Measurements from ENCODE around the gene RABL2A.
"Not testable (repeated sequence)": the region's sequence is repeated elsewhere in the genome, so short reads cannot be mapped to it uniquely, and the experiment has no call there.

The RABL2A gene

DNA sequence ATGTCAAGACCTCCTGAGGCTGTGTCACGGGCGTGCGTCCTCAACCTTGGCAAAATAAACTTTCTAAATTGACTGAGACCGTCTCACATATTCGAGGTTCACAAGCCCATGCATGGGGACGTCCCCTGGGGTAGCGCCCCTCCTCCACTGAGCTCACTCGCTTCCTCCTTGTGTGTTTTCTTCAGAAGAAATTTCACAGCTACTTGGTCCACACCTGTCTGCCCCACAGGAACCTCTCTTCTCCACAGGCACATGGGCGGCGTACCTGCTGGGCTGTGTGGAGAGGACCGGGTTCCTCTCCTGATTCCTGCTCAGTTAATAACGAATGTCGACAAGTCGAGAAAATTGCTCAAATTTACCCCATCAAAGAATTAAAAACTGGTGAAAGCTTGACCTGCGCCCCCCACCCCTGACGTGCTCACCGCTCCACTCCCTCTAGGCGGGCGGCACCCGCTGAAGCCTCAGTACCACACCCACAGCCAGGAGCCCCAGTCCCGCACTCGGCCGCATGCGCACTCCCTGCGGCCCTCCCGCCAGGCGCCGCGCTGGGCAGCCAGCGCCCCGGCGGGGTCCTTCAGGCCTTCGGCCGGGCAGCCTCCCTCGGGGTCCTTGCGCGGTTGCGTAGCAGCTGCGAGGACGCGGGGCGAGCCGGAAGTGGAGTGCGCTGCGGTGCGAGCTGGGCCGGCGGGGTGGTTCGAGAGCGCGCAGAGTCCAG, at the start of gene RABL2A:
RABL2A (plus strand) TSS at position 651 of the 715 bp plus-strand sequence. CDS start 1,341 bp downstream, outside the sequence.
- H3K4me3 ChIP-seq (ENCODE audit: low read depth, low read length) = peak within 1 kb of the TSS; percentile 59

DNA sequence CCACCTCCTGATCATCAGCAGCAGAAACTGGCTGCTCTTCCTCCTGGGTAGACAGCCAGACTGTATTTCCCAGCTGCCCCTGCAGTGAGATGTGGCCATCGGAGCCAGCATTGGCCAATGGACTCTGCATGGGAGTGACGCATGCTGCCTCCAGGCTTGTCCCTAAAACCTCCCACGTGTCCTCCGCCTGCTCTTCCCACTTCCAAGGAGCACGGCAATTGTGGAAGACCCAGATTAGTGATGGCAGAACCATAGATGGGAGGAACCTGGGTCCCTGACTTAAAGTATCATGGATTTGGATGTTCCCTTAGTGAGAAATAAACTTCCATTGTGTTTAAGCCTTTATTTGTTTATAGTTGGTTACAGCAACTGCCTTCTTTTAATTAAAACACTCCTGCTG, 48.6 kb upstream of the RABL2A start:
- not testable (repeated sequence) for H3K4me3 ChIP-seq (ENCODE audit: low read depth, low read length)

DNA sequence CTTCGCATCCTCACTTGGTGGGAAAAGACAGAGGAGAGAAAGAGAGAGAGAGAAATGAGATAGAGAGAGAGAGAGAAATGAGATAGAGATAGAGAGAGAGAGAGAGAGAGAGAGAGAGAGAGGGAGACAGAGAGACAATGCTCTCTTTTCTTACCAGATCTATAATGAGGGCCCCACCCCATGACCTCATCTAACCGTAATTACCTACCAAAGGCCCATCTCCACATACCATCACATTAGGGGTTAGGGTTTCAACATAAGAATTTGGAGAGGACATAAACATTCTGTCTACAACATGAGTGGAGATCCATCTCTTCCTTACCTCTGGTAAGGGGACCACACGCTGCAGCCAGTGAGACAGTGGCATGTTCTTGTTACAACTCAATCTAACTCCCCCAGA, 44.6 kb upstream of the RABL2A start:
- not testable (repeated sequence) for H3K4me3 ChIP-seq (ENCODE audit: low read depth, low read length)

DNA sequence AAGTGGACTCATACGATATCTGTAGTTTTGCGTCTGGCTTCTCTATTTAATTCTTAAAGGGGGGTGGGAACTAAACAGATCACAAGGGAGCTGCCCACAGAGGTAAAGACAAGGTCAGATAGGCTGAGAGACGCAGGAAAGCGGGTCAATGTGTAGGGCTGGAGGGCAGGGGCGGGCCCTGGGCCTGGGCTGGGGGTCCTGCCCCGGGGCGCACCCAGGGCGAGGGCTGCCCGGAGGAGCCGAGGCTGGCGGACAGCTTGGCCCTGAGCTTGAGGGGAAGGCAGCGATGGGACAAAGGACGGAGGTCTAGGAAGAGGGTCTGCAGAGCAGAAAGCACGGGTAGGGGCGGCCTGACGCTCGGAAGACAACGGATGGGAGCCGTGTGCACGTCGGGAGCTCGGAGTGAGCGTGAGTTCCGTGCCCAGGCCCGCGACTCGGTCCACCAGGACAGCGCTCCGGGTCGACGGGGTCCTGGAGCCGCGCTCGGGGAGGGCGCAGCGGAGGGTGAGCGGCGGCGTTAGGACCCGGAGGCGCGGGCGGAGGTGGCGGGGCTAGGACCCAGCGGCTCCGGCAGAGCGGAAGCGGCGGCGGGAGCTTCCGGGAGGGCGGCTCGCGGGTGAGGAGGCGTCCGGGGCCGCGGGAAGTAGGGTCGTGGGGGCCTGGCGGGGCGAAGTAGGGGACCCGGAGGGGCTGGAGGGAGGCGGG, 43.4 kb upstream of the RABL2A start:
- H3K4me3 ChIP-seq (ENCODE audit: low read depth, low read length) = peak overlapping the region; percentile 51

DNA sequence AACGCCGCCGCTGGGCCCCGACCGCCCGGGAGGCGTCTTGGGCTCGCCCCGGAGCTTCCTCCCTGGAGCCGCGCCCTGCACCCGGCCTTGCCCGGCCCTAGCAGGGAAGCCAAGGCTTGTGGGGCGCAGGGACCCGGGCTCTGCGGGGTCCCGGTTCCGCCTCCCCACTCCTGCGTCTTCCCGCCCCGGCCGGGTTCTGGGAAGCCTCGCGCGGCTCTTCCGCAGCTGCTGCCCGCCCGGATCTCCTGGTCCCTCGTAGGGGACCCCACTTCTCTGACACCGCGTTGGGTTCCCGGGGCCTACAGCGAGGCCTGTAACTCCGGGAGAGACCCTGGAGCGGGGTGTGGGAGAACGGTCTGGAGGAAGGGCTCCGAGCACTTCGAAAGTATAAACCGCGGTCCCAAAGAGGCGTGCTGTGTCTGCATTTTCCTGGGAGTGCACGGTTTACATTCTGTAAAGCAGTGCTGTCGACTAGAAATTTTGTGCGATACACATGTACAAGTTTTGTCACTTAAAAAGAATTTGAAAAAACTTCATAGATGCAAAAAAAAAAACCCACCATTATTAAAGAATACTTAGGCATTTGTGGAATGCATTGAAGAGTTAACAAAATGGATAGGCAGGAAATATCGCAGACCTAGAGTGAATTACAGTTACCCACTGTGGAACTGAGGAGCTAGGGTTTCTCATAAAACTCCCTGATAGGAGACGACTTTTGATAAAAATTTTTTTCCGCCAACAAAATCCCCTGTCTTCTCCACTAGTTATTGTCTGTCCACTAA, 42.6 kb upstream of the RABL2A start:
- peak overlapping the region; percentile 51 for H3K4me3 ChIP-seq (ENCODE audit: low read depth, low read length)

DNA sequence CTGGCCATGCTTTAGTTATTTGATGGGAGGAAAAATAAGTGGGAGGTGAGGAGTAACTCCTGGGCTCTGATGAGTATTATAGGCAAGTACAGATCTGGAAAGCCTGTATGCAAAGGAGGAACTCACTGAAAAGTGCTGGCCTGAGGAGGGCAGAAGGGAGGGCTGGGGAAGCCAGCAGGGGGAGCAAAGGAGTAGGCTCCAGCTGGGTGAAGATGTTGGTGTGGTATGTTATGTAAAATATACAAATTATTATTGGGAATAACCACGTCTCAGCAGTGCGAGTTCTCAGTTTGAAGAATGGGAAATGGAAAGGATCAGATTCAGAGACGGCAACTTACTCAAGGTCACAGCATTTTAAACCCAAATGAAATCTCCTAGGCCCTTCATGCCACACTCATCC, 39.9 kb upstream of the RABL2A start:
- H3K4me3 ChIP-seq (ENCODE audit: low read depth, low read length) = not testable (repeated sequence)
- TF ChIP-seq, protein P1, sequence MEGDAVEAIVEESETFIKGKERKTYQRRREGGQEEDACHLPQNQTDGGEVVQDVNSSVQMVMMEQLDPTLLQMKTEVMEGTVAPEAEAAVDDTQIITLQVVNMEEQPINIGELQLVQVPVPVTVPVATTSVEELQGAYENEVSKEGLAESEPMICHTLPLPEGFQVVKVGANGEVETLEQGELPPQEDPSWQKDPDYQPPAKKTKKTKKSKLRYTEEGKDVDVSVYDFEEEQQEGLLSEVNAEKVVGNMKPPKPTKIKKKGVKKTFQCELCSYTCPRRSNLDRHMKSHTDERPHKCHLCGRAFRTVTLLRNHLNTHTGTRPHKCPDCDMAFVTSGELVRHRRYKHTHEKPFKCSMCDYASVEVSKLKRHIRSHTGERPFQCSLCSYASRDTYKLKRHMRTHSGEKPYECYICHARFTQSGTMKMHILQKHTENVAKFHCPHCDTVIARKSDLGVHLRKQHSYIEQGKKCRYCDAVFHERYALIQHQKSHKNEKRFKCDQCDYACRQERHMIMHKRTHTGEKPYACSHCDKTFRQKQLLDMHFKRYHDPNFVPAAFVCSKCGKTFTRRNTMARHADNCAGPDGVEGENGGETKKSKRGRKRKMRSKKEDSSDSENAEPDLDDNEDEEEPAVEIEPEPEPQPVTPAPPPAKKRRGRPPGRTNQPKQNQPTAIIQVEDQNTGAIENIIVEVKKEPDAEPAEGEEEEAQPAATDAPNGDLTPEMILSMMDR (IDR thresholded peaks at IDR 0.05; ENCODE audit: low read depth, low read length) = peak; percentile 25; the same call in 1 of the 2 replicates

DNA sequence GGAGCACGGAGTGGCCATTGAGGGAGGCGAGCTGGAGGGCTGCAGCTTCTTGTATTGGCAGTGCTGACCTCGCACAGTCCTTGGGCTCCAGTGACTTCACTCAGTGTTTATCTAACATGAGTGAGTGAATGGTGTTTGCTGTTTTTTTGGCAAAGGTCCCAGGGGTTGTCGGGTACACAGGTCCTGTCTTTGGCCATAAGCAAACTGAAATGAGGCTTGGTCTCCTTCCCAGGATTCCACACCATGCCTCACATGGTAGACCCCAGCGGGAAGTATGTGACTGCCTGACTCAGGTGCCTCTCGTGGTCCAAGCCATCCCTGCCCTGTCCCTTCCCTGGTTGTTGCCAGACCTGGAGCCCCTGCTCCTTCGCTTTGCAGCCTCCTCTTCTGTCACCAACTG, 37.5 kb upstream of the RABL2A start:
- H3K4me3 ChIP-seq (ENCODE audit: low read depth, low read length) = not testable (repeated sequence)

DNA sequence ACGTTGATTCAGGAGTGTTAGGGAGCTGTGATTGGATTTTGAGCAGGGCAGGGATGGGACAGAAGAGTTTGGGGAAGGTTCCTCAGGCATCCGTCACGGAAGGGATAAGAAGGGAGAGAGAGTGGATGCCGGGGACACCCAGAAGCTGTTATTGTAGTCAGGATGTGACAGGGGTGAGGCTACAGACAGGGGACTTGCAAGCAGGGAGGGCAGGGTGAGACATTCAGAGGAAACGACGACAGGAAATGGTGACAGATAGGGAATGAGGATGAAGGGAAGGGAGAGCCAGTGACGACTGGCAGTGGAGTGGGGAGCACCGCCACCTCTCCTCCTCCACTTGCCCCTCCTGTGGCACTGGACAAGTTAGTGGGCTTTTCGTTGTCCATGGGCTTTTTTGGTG, 35.1 kb upstream of the RABL2A start:
- not testable (repeated sequence) for H3K4me3 ChIP-seq (ENCODE audit: low read depth, low read length)

DNA sequence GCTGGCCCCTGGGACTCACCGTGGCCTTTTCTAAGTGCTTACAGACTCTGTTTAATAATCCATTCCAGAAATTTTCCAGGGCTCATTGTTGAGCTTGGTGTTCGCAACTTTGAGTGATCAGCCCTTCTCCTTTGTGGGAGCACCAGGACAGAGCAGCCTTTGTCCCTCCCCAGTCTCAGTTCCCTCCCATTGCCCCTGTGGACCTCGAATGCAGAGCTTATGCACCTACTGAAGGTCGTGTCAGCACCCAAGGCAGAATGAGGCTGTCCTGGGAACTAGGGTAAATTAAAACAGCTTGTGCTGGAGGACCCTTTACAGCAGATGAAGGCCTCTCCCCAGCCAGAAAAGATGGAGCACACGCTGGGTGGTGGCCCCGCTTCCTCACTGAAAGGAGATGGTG, 33.8 kb upstream of the RABL2A start:
- not testable (repeated sequence) for H3K4me3 ChIP-seq (ENCODE audit: low read depth, low read length)

DNA sequence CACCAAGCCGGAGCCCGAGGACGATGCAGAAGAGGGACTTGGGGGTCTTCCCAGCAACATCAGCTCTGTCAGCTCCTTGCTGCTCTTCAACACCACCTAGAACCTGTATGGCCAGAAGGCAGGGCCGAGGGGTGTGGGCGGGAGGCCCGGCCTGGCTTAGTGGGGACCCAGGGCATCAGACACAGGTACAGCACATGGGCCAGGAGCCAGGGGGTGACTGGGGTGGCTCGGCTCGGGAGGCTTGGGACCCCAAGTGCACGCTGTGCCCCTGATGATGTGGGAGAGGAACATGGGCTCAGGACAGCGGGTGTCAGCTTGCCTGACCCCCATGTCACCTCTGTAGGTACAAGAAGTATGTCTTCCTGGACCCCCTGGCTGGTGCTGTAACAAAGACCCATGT, 31.3 kb upstream of the RABL2A start:
- not testable (repeated sequence) for H3K4me3 ChIP-seq (ENCODE audit: low read depth, low read length)

DNA sequence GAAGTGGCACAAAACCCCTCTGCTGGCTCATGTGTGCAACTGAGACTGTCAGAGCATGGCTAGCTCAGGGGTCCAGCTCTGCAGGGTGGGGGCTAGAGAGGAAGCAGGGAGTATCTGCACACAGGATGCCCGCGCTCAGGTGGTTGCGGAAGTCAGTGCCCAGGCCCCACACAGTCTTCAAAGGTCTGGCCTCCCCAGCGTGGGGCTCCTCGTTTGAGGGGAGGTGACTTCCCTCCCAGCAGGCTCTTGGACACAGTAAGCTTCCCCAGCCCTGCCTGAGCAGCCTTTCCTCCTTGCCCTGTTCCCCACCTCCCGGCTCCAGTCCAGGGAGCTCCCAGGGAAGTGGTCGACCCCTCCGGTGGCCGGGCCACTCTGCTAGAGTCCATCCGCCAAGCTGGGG, 29.9 kb upstream of the RABL2A start:
- H3K4me3 ChIP-seq (ENCODE audit: low read depth, low read length) = not testable (repeated sequence)

DNA sequence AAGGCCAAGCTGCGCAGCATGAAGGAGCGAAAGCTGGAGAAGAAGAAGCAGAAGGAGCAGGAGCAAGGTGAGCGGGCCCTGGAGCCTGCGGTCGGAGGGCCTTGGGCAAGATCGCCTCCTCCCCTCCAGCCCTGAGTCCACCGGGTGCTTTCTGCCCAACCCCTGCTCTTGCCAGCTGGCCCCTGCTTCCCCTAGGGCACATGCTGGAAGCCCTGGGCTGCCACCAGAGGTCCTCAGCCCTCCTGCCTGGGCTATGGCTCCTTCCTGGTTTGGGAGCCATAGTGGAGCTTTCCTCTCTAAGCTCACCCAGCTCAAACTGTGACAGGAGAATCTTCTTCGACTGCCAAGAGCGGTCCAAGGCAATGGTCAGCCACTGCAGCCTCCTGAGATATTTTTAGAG, 29.5 kb upstream of the RABL2A start:
- not testable (repeated sequence) for H3K4me3 ChIP-seq (ENCODE audit: low read depth, low read length)

DNA sequence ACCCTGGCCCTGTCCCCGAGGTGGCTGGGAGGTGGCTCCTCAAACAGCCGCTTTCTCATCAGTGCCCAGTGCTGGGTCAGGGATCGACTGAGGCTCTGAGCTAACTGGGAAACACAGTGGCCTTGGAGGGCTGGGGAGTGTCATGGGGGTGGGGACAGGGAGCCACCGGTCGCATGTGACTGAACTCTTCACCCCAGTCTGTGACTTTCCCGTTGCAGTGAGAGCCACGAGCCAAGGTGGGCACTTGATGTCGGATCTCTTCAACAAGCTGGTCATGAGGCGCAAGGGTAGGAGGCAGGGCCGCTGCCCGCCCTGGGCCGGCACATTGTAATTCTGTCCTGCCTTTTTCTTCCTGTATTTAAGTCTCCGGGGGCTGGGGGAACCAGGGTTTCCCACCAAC, 28.9 kb upstream of the RABL2A start:
- not testable (repeated sequence) for H3K4me3 ChIP-seq (ENCODE audit: low read depth, low read length)

DNA sequence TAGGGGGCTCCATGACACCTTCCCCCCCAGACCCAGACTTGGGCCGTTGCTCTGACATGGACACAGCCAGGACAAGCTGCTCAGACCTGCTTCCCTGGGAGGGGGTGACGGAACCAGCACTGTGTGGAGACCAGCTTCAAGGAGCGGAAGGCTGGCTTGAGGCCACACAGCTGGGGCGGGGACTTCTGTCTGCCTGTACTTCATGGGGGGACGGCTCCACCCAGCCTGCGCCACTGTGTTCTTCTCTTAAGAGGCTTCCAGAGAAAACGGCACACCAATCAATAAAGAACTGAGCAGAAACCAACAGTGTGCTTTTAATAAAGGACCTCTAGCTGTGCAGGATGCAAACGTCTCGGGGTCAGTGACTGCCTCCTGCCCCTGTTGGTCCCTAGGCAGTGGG, 28.3 kb upstream of the RABL2A start:
- H3K4me3 ChIP-seq (ENCODE audit: low read depth, low read length) = not testable (repeated sequence)

DNA sequence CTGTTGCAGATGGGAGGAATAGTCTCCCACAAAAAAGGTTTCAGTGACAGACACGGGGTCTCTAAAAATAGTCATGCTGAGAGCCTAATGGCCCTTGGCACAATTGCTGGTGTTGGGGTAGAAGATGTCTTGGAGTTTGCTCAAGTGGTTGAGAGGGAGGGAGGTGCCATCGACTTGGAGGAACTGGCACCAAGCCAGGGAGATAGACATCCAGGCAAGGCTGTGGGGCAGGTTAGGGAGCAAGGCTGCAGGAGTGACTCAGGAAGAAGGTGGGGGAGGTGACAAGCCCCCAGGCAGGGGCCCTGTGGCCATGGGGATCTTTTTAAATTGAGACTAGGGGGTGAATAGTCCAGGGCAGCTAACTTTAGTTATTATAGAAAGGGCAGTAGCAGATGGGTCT, 27.9 kb upstream of the RABL2A start:
- not testable (repeated sequence) for H3K4me3 ChIP-seq (ENCODE audit: low read depth, low read length)

DNA sequence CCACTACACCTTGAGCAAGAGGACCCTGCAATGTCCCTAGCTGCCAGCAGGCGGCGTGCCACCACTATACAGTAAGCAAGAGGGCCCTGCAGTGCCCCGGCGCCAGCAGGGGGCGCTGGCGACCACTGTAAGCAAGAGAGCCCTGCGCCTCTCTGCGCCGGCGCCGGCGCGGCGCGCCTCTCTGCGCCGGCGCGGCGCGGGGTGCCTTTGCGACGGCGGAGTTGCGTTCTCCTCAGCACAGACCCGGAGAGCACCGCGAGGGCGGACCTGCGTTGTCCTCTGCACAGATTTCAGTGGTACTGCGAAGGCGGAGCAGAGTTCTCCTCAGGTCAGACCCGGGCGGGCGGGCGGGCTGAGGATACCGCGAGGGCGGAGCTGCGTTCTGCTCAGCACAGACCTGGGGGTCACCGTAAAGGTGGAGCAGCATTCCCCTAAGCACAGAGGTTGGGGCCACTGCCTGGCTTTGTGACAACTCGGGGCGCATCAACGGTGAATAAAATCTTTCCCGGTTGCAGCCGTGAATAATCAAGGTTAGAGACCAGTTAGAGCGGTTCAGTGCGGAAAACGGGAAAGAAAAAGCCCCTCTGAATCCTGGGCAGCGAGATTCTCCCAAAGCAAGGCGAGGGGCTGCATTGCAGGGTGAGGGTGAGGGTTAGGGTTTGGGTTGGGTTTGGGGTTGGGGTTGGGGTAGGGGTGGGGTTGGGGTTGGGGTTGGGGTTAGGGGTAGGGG, 24.9 kb upstream of the RABL2A start:
- not testable (repeated sequence) for H3K4me3 ChIP-seq (ENCODE audit: low read depth, low read length)

Measured in WI38 (cell line).